Endothelial cell of umbilical vein (primary cell): ENCODE results near the gene SCARF1. TPM values are rescaled to one million over a fixed set of nuclear protein-coding genes. Genes with fewer than 3 reads are reported as not detected.

Experiments
- BruUV-seq: library from RNA; stranded (reverse); fragments of 400-500 nt; replicated peaks from 2 replicates; lab custom pipeline; 2021; lab: Mats Ljungman, UMichigan
- CTCF ChIA-PET: fragments of 300-600, 350-600 bp; sonication (Branson Sonifier 250); formaldehyde crosslinking; loops from one replicate; lab custom pipeline; 2021; ENCODE audit warnings: antibody characterized with exemption, inconsistent platforms; lab: Charles Lee
- POLR2A ChIA-PET: fragments of 300-600, 350-600 bp; sonication (Branson Sonifier 250); formaldehyde crosslinking; loops from one replicate; lab custom pipeline; 2021; ENCODE audit warnings: antibody characterized with exemption, inconsistent platforms; lab: Charles Lee
- DNase-seq: peaks from one replicate; pipeline ENCODE4 v3.0.0-alpha.2; 2011; ENCODE audit warnings: low read depth, low spot score
- FAIRE-seq: peaks from 2 replicates; lab custom pipeline; 2011; peaks lifted over from hg19 to GRCh38; lab: Jason Lieb, UNC
- H2AFZ ChIP-seq: 2 replicates; pipeline ENCODE4 v1.6.0; 2012; ENCODE audit warnings: low read depth, low read length, control low read depth, inconsistent platforms
- H3K27ac ChIP-seq: 2 replicates; pipeline ENCODE4 v1.5.1; 2011; ENCODE audit warnings: low read depth, mild to moderate bottlenecking, control low read depth, low read length, moderate library complexity; ENCODE audit not compliant: insufficient read depth
- H3K27me3 ChIP-seq, 2 experiments: 2 replicates each; pipeline versions ENCODE4 v1.6.0 to v1.6.1; 2011; ENCODE audit warnings: low read length in 2 of 2, mixed read lengths in 1 of 2; ENCODE audit not compliant: control insufficient read depth in 2 of 2, insufficient read depth in 2 of 2
- H3K36me3 ChIP-seq, 2 experiments: 2 replicates in 1 of 2; 3 replicates in 1 of 2; pipeline ENCODE4 v1.5.1; 2011; ENCODE audit warnings: low read length in 2 of 2, mild to moderate bottlenecking in 1 of 2, moderate library complexity in 1 of 2; ENCODE audit not compliant: control insufficient read depth in 2 of 2, insufficient read depth in 2 of 2; ENCODE audit errors: extremely low read depth in 1 of 2
- H3K4me1 ChIP-seq: 3 replicates; pipeline ENCODE4 v1.5.1; 2011; ENCODE audit warnings: mild to moderate bottlenecking, low read length; ENCODE audit not compliant: control insufficient read depth, insufficient read depth; ENCODE audit errors: extremely low read depth
- H3K4me2 ChIP-seq: 2 replicates; pipeline ENCODE4 v1.6.1; 2011; ENCODE audit warnings: low read length, control low read depth, mixed read lengths; ENCODE audit not compliant: insufficient read depth
- H3K4me3 ChIP-seq, 3 experiments: fragments of 200-600 bp in 1 of 3; sonication (generic), shearing (Covaris generic) in 1 of 3; replicated peaks in 1 of 3; 2 replicates each; pipeline ENCODE4 v1.5.1; 2011 to 2016; ENCODE audit warnings: control low read depth in 3 of 3, low read length in 3 of 3, mild to moderate bottlenecking in 2 of 3, inconsistent platforms in 1 of 3, low read depth in 1 of 3, moderate library complexity in 1 of 3; ENCODE audit not compliant: insufficient read depth in 1 of 3
- H3K79me2 ChIP-seq: 2 replicates; pipeline ENCODE4 v1.6.0; 2012; ENCODE audit warnings: low read length, inconsistent platforms; ENCODE audit not compliant: control insufficient read depth, insufficient read depth
- H3K9ac ChIP-seq: replicated peaks from 2 replicates; pipeline ENCODE3; 2011; ENCODE audit warnings: low read length, control low read depth; ENCODE audit not compliant: insufficient read depth; ENCODE audit errors: extremely low read depth
- H3K9me1 ChIP-seq: replicated peaks from 3 replicates; pipeline ENCODE4 v1.6.0; 2011; ENCODE audit warnings: mild to moderate bottlenecking, low read length; ENCODE audit not compliant: control insufficient read depth, insufficient read depth; ENCODE audit errors: extremely low read depth
- H3K9me3 ChIP-seq: replicated peaks from 2 replicates; pipeline ENCODE4 v1.5.1; 2012; ENCODE audit warnings: low read length, inconsistent platforms; ENCODE audit not compliant: control insufficient read depth, insufficient read depth
- H4K20me1 ChIP-seq: replicated peaks from 2 replicates; pipeline ENCODE3; 2011; ENCODE audit warnings: mild to moderate bottlenecking, low read length; ENCODE audit not compliant: control insufficient read depth, insufficient read depth; ENCODE audit errors: extremely low read depth
- CTCF ChIP-seq, 2 donors: IDR thresholded peaks; 1 replicate in 1 of 2; 2 replicates in 1 of 2; pipeline ENCODE4 v1.5.1; 2011; ENCODE audit warnings: low read length in 2 of 2, mild to moderate bottlenecking in 2 of 2, moderate library complexity in 2 of 2, control low read depth in 1 of 2, inconsistent platforms in 1 of 2, low read depth in 1 of 2; ENCODE audit not compliant: insufficient read depth in 1 of 2; ENCODE audit errors: extremely low read depth in 1 of 2
- EZH2 ChIP-seq: IDR thresholded peaks from 2 replicates; pipeline ENCODE4 v1.6.1; 2012; ENCODE audit warnings: borderline replicate concordance, low read depth, mild to moderate bottlenecking, moderate library complexity, low read length, inconsistent platforms; ENCODE audit not compliant: severe bottlenecking
- FOS ChIP-seq: IDR thresholded peaks from 2 replicates; pipeline ENCODE4 v1.6.1; 2011; ENCODE audit warnings: mild to moderate bottlenecking, low read length, moderate library complexity, borderline replicate concordance; ENCODE audit not compliant: insufficient read depth
- GATA2 ChIP-seq: IDR thresholded peaks from 2 replicates; pipeline ENCODE4 v1.7.0; 2011; ENCODE audit warnings: low read depth, mild to moderate bottlenecking, moderate library complexity, mixed read lengths, low read length; ENCODE audit not compliant: insufficient read length, insufficient read depth
- JUN ChIP-seq: IDR thresholded peaks from 2 replicates; pipeline ENCODE4 v1.6.1; 2011; ENCODE audit warnings: borderline replicate concordance, low read depth; ENCODE audit not compliant: insufficient read length, insufficient read depth
- MAX ChIP-seq: IDR thresholded peaks from 2 replicates; pipeline ENCODE4 v1.6.1; 2011; ENCODE audit not compliant: insufficient read depth, insufficient read length
- MYC ChIP-seq: IDR thresholded peaks from one replicate; pipeline ENCODE4 v1.6.1; 2011; ENCODE audit warnings: mild to moderate bottlenecking, low read depth, low read length
- POLR2A ChIP-seq: IDR thresholded peaks from 2 replicates; pipeline ENCODE4 v1.6.1; 2012; ENCODE audit warnings: low read depth, mild to moderate bottlenecking, control low read depth, low read length
- POLR2AphosphoS5 ChIP-seq: IDR thresholded peaks from 2 replicates; pipeline ENCODE4 v1.6.1; 2012; ENCODE audit warnings: low read depth, mild to moderate bottlenecking, control low read depth, low read length, moderate library complexity; ENCODE audit not compliant: insufficient read depth
- dilution Hi-C: fragments of 300-500 bp; cut with MboI; formaldehyde crosslinking; loops from one replicate; pipeline ENCODE4 v1.15.0; 2019; ENCODE audit warnings: low sequenced_read_pairs; ENCODE audit not compliant: extremely low pct_ligation_motif_present
- intact Hi-C: fragments of 100-400 bp; cut with micrococcal nuclease; formaldehyde crosslinking; loops from one replicate; pipeline ENCODE4 v1.10.0; 2022
- polyA plus RNA-seq, 4 experiments: library from polyadenylated mRNA; depleted of rRNA in 3 of 4; stranded (reverse) in 3 of 4; unstranded in 1 of 4; fragments of >200 nt; gene quantifications; 2 replicates each; pipeline versions ENCODE4 v1.2.1 to v1.2.3, GENCODE V29; 2011 to 2012; ENCODE audit warnings: missing spikeins in 1 of 4
- total RNA-seq: library from RNA; stranded (reverse); gene quantifications from 2 replicates; pipeline ENCODE4 v1.2.3, GENCODE V29; 2021

SCARF1 gene
- total and polyA plus RNA-seq, 2 donors (not counting 3 experiments of a cell fraction or from before 2014, with no cell fraction given) = 52.8 to 93.7 TPM

GRCh38 chr17:1639549-1640180, 5.9 kb downstream of the SCARF1 start:
- DNase-seq (no peak), FAIRE-seq (no peak)
- H3K4me3 ChIP-seq = no peak overlapping the region
- TF ChIP-seq CTCF (IDR thresholded peaks at IDR 0.05; ENCODE audit: extremely low read depth in 1 of 2, insufficient read depth in 1 of 2, low read depth in 1 of 2, low read length in 2 of 2) = no peak
- no peak for TF ChIP-seq GATA2
- no peak for TF ChIP-seq POLR2AphosphoS5
- no peak for TF ChIP-seq POLR2A
- no peak for TF ChIP-seq MAX
- TF ChIP-seq FOS = no peak
- TF ChIP-seq EZH2 = no peak
- no peak for TF ChIP-seq JUN
- TF ChIP-seq MYC = no peak
- no peak overlapping the region for H3K27ac ChIP-seq
- intact Hi-C loops (no loop called here), dilution Hi-C loops (no loop called here)
- H3K79me2 ChIP-seq = peaks cover 6% of the 10 kb centered on the region
- no peak overlapping the region for H2AFZ ChIP-seq
- H3K9me1 ChIP-seq = no peaks in the 10 kb centered on the region
- H3K9ac ChIP-seq = no peak overlapping the region
- POLR2A ChIA-PET = interaction anchor here (0.7 kb wide), 1 partner anchor 40 kb away, joined by 12 read pairs; no protein-coding TSS in a partner anchor
- H3K4me2 ChIP-seq = no peak overlapping the region
- H3K36me3 ChIP-seq = peaks cover 2 to 45% of the 10 kb centered on the region in 2 experiments
- H3K27me3 ChIP-seq = no peaks in the 10 kb centered on the region
- H4K20me1 ChIP-seq = no peaks in the 10 kb centered on the region
- BruUV-seq = no TSS peak
- peaks cover 8% of the 10 kb centered on the region for H3K4me1 ChIP-seq
- H3K9me3 ChIP-seq = no peaks in the 10 kb centered on the region
- CTCF ChIA-PET = interaction anchor here (0.5 to 2.4 kb wide), 4 partner anchors 9 to 13 kb away, joined by 3 to 8 read pairs (median 6); partner anchors contain the start of gene RILP
